Aorta (tissue), 5 donors: ENCODE results near the gene ENPP7. TPM values are rescaled to one million over a fixed set of nuclear protein-coding genes. Genes with fewer than 3 reads are reported as not detected.

Source experiments
- ATAC-seq: fragments of 200-7000 bp; cut with Tn5 transposase; one replicate; pipeline ENCODE4 v1.9.1; 2022; ENCODE audit warnings: moderate library complexity; ENCODE audit not compliant: low FRiP score
- DNase-seq, 2 donors: peaks; one replicate each; pipeline ENCODE4 v3.0.0-alpha.2; 2020
- H3K27ac ChIP-seq, 2 donors: one replicate each; pipeline ENCODE4 v1.5.1; 2013; ENCODE audit warnings: low read length in 2 of 2, mild to moderate bottlenecking in 2 of 2, moderate library complexity in 2 of 2, control low read depth in 1 of 2, inconsistent platforms in 1 of 2, low read depth in 1 of 2
- H3K27me3 ChIP-seq, 2 donors: one replicate each; pipeline ENCODE4 v1.6.1; 2013; ENCODE audit warnings: control low read depth in 1 of 2, low read length in 1 of 2, mild to moderate bottlenecking in 1 of 2, moderate library complexity in 1 of 2; ENCODE audit not compliant: insufficient read depth in 2 of 2, control insufficient read depth in 1 of 2
- H3K36me3 ChIP-seq, 2 donors: one replicate each; pipeline ENCODE4 v1.6.1; 2013; ENCODE audit warnings: control low read depth in 1 of 2, low read length in 1 of 2, mild to moderate bottlenecking in 1 of 2; ENCODE audit not compliant: insufficient read depth in 2 of 2, control insufficient read depth in 1 of 2
- H3K4me1 ChIP-seq, 2 donors: one replicate each; pipeline ENCODE4 v1.6.1; 2013; ENCODE audit warnings: low read length in 2 of 2, control low read depth in 1 of 2, mild to moderate bottlenecking in 1 of 2, moderate library complexity in 1 of 2; ENCODE audit not compliant: insufficient read depth in 2 of 2, control insufficient read depth in 1 of 2
- H3K4me3 ChIP-seq, 2 donors: one replicate each; pipeline ENCODE4 v1.5.1; 2013; ENCODE audit warnings: low read length in 2 of 2, control low read depth in 1 of 2, mild to moderate bottlenecking in 1 of 2
- H3K9me3 ChIP-seq: one replicate; pipeline ENCODE4 v1.6.1; 2013; ENCODE audit warnings: mild to moderate bottlenecking, low read length; ENCODE audit not compliant: control insufficient read depth
- WGBS, 2 donors: extraction: QIAGEN DNeasy Blood & Tissue Kit; methylation state at CpG; one replicate each; pipeline ENCODE4 v1.1.7; 2013; 5-methylcytosine and 5-hydroxymethylcytosine counted together
- intact Hi-C, 2 donors: fragments of 100-400 bp; cut with DNase I; formaldehyde crosslinking; loops; one replicate each; pipeline versions ENCODE4 v1.14.2 to v1.15.0; 2022
- polyA plus RNA-seq, 2 donors: library from polyadenylated mRNA; stranded (reverse); fragments of 200-250 nt; gene quantifications; one replicate each; pipeline ENCODE4 v1.2.3, GENCODE V29; 2013
- total RNA-seq, 2 donors: library from RNA; stranded (reverse); fragmentation: NEBNext Ultra II Directional; extraction: Animal tissue kit (Norgen Biotek cat#: 25700); gene quantifications; one replicate each; pipeline ENCODE4 v1.2.1, GENCODE V29; 2021
- donor health status: healthy with polysubstance abuse.
- donor health status: Bipolar disorder and iron deficiency.
- donor health status: DM: no; HTN: no; CAD: no.
- donor health status: DM: no; HTN: no; CAD: no.
- donor health status: DM: yes; HTN: yes; CAD: no.

The ENPP7 gene
- total and polyA plus RNA-seq, 4 donors = 10.9 TPM; not detected in 3

GRCh38 chr17:79783891-79784290, 53.1 kb downstream of the ENPP7 start:
- H3K4me1 ChIP-seq = no peaks in the 10 kb centered on the region
- no peak overlapping the region for H3K4me3 ChIP-seq
- no peak overlapping the region for H3K27ac ChIP-seq
- H3K36me3 ChIP-seq = no peaks in the 10 kb centered on the region
- H3K9me3 ChIP-seq = no peaks in the 10 kb centered on the region
- intact Hi-C loops = no loop called here
- DNase-seq = peak; percentile 48 to 73
- 93 to 94% methylated on average over 18 of the region's 18 CpGs for WGBS, 2 donors
- no peaks in the 10 kb centered on the region for H3K27me3 ChIP-seq
- no peak for ATAC-seq

DNA sequence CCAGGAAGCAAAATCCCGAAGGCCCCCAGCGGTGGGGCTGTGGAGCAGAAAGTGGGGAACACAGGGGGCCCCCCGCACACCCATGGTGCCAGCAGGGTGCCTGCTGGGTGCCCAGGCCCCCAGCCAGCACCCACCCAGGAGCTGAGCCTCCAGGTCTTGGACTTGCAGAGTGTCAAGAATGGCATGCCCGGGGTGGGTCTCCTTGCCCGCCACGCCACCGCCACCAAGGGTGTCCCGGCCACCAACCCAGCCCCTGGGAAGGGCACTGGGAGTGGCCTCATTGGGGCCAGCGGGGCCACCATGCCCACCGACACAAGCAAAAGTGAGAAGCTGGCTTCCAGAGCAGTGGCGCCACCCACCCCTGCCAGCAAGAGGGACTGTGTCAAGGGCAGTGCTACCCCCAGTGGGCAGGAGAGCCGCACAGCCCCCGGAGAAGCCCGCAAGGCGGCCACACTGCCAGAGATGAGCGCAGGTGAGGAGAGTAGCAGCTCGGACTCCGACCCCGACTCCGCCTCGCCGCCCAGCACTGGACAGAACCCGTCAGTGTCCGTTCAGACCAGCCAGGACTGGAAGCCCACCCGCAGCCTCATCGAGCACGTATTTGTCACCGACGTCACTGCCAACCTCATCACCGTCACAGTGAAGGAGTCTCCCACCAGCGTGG, 53.7 kb downstream of the ENPP7 start:
- H3K36me3 ChIP-seq = no peaks in the 10 kb centered on the region
- ATAC-seq = no peak
- DNase-seq = peak; percentile 31 to 75
- H3K4me3 ChIP-seq = no peak overlapping the region
- H3K9me3 ChIP-seq = no peaks in the 10 kb centered on the region
- WGBS, 2 donors = 97 to 99% methylated on average over 30 to 31 of the region's 31 CpGs
- no peaks in the 10 kb centered on the region for H3K4me1 ChIP-seq
- H3K27ac ChIP-seq = no peak overlapping the region
- no peaks in the 10 kb centered on the region for H3K27me3 ChIP-seq
- intact Hi-C loops = no loop called here

- intact Hi-C loops = no loop called here
- no peak overlapping the region for H3K27ac ChIP-seq
- ATAC-seq = no peak
- H3K27me3 ChIP-seq = no peaks in the 10 kb centered on the region
- 96 to 97% methylated on average over 17 of the region's 17 CpGs for WGBS, 2 donors
- no peak overlapping the region for H3K4me3 ChIP-seq
- H3K36me3 ChIP-seq = no peaks in the 10 kb centered on the region
- no peaks in the 10 kb centered on the region for H3K4me1 ChIP-seq
- peak; percentile 8 to 69 for DNase-seq
- H3K9me3 ChIP-seq = no peaks in the 10 kb centered on the region
Observed at GRCh38 chr17:79785017-79785899, 54.5 kb downstream of the ENPP7 start.

- 83 to 88% methylated on average over 15 of the region's 15 CpGs for WGBS, 2 donors
- H3K27me3 ChIP-seq = no peaks in the 10 kb centered on the region
- H3K27ac ChIP-seq = no peak overlapping the region
- DNase-seq (peak; percentile 38 to 61), ATAC-seq (no peak)
- no peaks in the 10 kb centered on the region for H3K36me3 ChIP-seq
- no peaks in the 10 kb centered on the region for H3K4me1 ChIP-seq
- H3K4me3 ChIP-seq = no peak overlapping the region
- no peaks in the 10 kb centered on the region for H3K9me3 ChIP-seq
- intact Hi-C loops = no loop called here
Observed at GRCh38 chr17:79785900-79786810, 55.4 kb downstream of the ENPP7 start.

DNA sequence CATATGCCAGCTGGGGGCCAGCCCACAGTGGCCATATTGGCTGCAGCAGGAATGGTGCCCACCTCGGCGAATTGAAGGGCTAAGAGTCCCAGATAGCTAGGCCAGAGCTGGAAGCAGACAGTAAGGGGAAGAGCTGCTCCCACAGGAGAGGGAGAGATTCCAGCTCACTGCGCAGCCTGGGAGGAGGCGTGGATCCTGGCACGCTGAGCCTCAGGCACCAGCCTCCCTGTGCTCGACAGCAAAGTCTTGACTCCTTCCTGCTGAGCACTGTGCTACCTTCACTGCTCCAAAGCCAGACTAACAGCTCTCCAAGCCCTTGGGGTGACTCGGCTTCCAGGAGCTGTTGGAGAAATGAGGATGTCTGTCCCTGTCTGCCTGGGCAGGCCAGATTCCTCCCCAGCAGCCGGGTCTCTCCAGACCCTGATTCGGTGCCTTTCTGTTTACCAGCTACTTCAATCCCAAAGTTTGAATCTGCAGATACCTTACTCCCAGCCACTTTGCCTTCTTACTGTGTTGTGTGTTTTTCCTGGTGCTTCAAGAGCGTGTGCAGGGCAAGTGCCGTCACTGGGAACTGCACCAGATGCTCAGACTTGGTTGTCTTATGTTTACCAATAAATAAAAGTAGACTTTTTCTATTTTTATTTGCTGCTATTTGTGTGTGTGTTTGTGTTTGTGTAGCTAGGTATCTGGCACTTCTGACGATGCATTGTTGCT, 56.3 kb downstream of the ENPP7 start:
- H3K36me3 ChIP-seq = no peaks in the 10 kb centered on the region
- no peaks in the 10 kb centered on the region for H3K4me1 ChIP-seq
- no peak overlapping the region for H3K4me3 ChIP-seq
- H3K27me3 ChIP-seq = no peaks in the 10 kb centered on the region
- H3K27ac ChIP-seq = no peak overlapping the region
- intact Hi-C loops = no loop called here
- H3K9me3 ChIP-seq = no peaks in the 10 kb centered on the region
- DNase-seq = peak; percentile 29 to 58
- no peak for ATAC-seq
- WGBS, 2 donors = 90 to 93% methylated on average over 12 of the region's 12 CpGs

- H3K27me3 ChIP-seq = no peaks in the 10 kb centered on the region
- DNase-seq = peak in 1 of 2 donors; percentile 19
- intact Hi-C loops = no loop called here
Observed at GRCh38 chr17:79788455-79788854, 57.7 kb downstream of the ENPP7 start.

DNA sequence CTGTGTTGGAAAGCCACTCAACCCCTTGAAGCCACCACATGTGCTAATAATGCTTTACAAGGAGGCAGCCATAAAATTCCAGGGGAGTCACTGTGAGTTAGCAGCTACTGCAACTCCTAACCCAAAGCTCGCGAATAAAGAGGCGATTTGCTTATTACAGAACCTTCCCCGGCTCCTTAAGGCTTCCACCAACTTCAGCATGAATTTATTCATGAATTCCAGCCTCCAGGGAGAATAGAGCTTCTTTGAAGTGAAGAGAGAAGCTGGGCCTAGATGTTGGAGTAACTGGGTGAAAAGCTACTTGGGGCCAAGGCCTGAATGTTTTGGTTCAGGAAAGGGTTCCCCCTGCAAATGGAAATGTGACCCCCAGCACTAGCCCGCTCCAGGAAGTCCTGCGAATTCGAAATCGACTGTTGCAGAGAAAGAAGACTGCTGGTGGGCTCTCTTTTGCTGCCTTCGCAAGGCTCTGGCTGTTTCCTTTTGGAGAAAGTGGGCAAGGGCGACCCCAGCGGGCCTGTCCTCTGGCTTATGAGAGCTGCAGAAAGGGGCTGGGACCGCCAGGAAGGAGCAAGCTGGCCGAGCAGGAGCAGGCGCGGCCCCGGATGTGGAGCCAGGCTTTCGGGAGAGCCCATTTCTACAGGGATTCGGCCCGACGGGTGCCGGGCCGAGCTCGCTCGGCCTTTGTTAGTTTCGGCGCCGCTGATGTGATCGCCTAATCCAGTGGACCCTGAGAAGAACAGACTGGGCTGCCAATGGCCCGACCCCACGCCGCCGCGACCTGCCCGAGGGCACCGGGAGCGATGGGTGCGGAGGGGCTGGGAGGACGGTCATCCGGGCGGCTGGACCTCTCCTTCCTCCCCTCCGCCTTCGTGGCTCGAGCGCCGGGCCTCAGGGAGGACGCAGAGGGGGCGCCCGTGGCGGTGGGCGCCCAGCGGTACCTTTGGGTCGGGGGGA, 58.5 kb downstream of the ENPP7 start:
- Histone ChIP-seq H3K36me3 (no peaks in the 10 kb centered on the region), H3K27me3 (no peaks in the 10 kb centered on the region), H3K9me3 (no peaks in the 10 kb centered on the region), H3K4me1 (no peaks in the 10 kb centered on the region), H3K27ac (no peak overlapping the region), H3K4me3 (no peak overlapping the region)
- 26 to 31% methylated on average over 39 to 52 of the region's 52 CpGs for WGBS, 2 donors
- peak; percentile 41 to 74 for DNase-seq
- no peak for ATAC-seq
- intact Hi-C loops = no loop called here

More at GRCh38 chr17:79788455-79788854, 57.7 kb downstream of the ENPP7 start:
- H3K4me3 ChIP-seq = no peak overlapping the region
- WGBS, 2 donors = 65 to 67% methylated on average over 5 of the region's 5 CpGs
- no peaks in the 10 kb centered on the region for H3K36me3 ChIP-seq
- H3K27ac ChIP-seq = no peak overlapping the region
- no peaks in the 10 kb centered on the region for H3K9me3 ChIP-seq
- no peaks in the 10 kb centered on the region for H3K4me1 ChIP-seq
- ATAC-seq = no peak
